GM21390 (cell line): ENCODE results near the gene SCUBE3.

ENCODE experiments used
- ATAC-seq: cut with Tn5 transposase; IDR thresholded peaks from one replicate; pipeline ENCODE4 v1.9.1; 2021; ENCODE audit not compliant: unreplicated experiment

Gene SCUBE3

GRCh38 chr6:35209081-35209480 lies 4.7 kb upstream of the SCUBE3 start:
- ATAC-seq, result no peak

GRCh38 chr6:35209622-35210247 lies 4.0 kb upstream of the SCUBE3 start:
- ATAC-seq, result no peak

- ATAC-seq, result no peak
Measured at GRCh38 chr6:35213298-35213791, 411 bp upstream of the SCUBE3 start.

GRCh38 chr6:35214869-35215664 lies 1.3 kb downstream of the SCUBE3 start:
- ATAC-seq, result no peak

GRCh38 chr6:35215665-35216411 lies 2.1 kb downstream of the SCUBE3 start:
- no peak for ATAC-seq

GRCh38 chr6:35216412-35216732 lies 2.6 kb downstream of the SCUBE3 start:
- ATAC-seq, result no peak

GRCh38 chr6:35216851-35217811 lies 3.4 kb downstream of the SCUBE3 start:
- ATAC-seq, result no peak

- no peak for ATAC-seq
Measured at GRCh38 chr6:35218021-35218420, 4.3 kb downstream of the SCUBE3 start.

- no peak for ATAC-seq
Measured at GRCh38 chr6:35218456-35218855, 4.7 kb downstream of the SCUBE3 start.

GRCh38 chr6:35219683-35220326 lies 6.0 kb downstream of the SCUBE3 start:
- ATAC-seq, result no peak

- ATAC-seq, result no peak
Measured at GRCh38 chr6:35220711-35221110, 7.0 kb downstream of the SCUBE3 start.

- no peak for ATAC-seq
Measured at GRCh38 chr6:35223396-35223795, 9.6 kb downstream of the SCUBE3 start.

GRCh38 chr6:35224720-35225119 lies 11.0 kb downstream of the SCUBE3 start:
- no peak for ATAC-seq

GRCh38 chr6:35228481-35228880 lies 14.7 kb downstream of the SCUBE3 start:
- no peak for ATAC-seq

- no peak for ATAC-seq
Measured at GRCh38 chr6:35229304-35229703, 15.5 kb downstream of the SCUBE3 start.

GRCh38 chr6:35230498-35230897 lies 16.7 kb downstream of the SCUBE3 start:
- no peak for ATAC-seq

- ATAC-seq, result no peak
Measured at GRCh38 chr6:35230950-35231349, 17.2 kb downstream of the SCUBE3 start.

GRCh38 chr6:35231563-35231962 lies 17.8 kb downstream of the SCUBE3 start:
- ATAC-seq, result no peak

- no peak for ATAC-seq
Measured at GRCh38 chr6:35234901-35235300, 21.1 kb downstream of the SCUBE3 start.

GRCh38 chr6:35236223-35236622 lies 22.5 kb downstream of the SCUBE3 start:
- ATAC-seq, result no peak
